COLO668 (cell line): ENCODE measurements around the gene CTCFL.
A peak's percentile ranks its signal among the peaks of the same experiment; 100 is the strongest.
"Not testable (repeated sequence)": the region's sequence is repeated elsewhere in the genome, so short reads cannot be mapped to it uniquely, and the experiment has no call there.

ENCODE experiments used
- DNase-seq: peaks from one replicate; lab custom pipeline; 2025; ENCODE audit not compliant: unreplicated experiment; lab: John Stamatoyannopoulos, UW

Gene CTCFL

DNA sequence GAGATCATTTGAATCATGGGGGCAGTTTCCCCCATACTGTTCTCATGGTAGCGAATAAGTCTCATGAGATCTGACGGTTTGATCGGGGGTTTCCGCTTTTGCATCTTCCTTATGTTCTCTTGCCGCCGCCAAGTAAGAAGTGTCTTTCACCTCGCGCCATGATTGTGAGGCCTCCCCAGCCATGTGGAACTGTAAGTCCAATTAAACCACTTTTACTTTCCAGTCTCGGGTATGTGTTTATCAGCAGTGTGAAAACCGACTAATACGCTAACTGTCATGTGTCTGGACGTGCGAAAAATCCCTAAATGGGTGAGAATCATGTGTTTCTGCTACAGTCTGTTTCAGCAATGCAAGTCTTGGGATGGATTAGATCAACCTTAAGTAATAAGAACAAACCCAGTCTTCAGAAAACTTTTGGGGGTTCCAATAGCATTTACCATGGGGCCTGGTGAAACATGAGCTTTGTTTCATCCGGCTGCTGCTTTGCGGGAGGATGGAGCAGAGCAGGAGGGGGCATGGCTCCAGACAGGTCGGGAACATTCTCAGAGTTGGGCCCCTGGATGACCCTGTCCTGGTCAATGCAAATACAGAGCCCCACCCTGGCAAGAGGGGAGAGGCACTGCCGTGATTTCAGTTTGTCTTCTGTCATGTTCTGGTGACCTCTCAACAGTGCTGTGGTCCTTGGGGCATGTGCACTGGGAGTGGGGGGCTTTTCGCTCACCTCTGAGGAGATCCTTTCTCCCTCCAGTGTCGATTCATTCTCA is 41.5 kb downstream of the CTCFL start:
- no peak for DNase-seq

DNA sequence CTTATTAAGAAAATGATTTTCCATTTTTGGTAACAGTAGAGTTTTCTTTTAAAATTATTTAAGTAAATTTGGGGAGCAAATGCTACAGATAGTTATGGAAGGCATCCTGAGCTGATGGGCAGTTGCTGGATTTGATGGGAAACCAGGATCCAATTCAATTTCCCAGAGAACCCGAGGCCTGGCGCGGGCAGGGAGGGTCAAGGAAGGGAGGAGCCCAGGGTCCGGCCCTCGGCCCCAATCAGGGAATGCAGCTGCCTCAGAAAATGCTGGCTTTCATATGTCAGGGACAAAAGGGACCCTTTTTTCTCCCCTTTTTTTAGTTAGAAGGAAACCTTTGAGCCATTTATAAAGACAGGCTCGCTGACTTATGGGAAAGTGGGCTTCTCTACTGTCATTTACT is 42.1 kb downstream of the CTCFL start:
- DNase-seq = no peak

DNA sequence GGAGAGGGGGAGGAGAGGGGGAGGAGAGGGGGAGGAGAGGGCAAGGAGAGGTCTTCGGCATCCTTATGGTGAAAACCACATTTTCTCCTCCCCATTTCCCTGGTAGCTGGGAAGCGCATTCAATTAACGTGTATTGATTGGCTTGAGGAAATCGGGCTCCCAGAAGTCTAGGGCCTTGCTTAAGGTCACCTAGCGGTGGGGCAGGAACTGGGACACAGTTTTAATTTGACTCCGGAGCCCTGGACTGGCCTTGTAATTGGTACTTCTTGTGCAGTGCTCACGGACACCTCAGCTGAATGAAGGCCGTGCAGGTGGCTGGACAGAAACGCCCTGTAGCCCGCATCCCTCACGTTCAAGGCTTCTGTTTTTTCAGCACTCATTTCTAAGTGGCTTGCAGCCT is 42.8 kb downstream of the CTCFL start:
- DNase-seq = no peak

DNA sequence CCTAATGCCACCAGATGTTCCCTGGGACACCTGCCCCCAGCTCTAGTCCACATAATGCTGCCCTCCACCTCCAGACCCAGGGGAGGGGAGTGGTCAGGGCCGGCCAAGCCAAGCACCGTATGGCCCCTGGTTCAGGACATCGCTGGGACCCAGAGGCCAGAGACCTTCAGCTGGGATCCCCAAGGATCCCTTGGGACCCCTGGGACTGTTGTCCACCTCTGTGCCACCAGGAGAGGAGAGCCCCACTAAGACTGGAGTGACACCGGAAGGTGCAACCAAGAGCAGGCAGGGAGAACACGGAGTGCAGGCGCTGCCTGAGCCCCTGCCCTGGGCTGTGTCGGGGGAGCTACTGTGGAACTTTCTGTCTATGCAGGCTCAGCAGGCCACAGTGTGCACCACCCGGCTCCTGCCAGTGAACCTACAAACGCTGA is 43.6 kb downstream of the CTCFL start:
- no peak for DNase-seq

DNA sequence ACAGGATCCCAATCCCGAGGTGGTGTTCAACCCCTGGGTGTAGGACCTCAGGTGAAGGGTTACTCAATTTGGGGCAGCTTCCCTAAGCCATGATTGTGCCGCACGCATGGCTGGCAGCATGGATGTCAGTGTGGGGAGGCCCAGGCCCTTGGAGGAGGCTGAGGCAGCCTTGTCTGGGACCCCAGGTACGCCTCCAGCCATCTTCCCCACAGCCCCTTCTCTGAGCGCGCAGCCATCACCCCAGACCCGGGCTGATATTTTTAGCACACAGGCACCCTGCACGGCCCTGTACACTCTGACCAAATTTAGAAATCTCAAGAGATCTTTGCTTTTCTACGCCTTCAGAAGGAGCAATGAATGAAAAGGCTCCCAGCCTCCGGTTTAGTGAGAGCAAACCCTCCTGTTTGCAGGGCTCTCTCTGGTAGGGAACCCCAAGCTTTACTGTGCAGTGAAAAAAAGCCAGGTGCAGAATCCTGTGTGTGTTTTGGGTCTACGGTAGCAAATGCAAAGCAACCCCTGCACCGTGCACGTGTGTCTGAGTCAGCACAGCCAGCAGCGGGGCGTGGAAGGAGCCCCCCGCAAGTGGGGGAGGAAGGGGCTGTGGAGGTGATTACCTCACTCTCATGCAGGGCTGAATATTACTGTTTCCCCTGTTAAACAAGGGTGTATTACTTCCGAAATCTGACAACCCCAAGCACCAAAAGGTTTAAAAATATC is 44.3 kb downstream of the CTCFL start:
- DNase-seq = no peak

DNA sequence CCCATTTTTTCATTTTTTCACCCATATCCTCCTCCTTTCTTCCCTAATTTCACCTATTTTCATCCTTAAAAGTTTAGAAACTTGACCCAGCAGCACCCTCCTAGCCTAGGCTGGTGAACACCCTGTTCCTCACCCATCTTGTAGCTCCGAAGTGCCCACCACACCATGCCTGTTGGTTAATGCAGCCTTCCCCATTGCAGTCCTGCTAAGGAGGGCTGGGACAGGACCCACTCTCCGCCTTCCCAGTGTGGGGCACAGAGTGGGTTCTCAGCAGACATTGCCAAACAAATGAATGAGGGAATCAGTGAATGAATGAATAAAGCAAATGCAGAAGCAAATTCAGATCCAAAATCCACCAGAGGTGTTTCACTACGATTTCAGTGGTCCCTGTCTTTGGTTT is 45.7 kb downstream of the CTCFL start:
- DNase-seq = no peak

DNA sequence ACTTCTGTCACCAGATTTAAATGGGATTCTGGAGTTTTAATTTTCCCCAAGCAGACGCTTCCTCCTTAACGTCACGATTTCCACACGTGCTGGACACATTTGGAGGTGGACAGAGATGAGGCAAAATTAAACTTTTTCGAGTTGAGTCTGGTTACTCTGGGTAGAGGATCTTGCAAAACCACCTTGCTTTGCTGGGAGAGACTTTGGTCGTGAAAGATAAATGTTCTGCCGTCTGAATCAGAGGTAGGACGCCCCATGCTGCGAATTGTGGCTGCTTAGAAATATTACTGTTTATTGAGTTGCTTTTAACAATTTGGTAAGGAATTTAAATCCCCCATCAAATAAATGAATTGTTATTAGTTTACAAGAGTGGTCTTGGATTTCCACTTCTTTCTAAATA is 46.8 kb downstream of the CTCFL start:
- no peak for DNase-seq

DNA sequence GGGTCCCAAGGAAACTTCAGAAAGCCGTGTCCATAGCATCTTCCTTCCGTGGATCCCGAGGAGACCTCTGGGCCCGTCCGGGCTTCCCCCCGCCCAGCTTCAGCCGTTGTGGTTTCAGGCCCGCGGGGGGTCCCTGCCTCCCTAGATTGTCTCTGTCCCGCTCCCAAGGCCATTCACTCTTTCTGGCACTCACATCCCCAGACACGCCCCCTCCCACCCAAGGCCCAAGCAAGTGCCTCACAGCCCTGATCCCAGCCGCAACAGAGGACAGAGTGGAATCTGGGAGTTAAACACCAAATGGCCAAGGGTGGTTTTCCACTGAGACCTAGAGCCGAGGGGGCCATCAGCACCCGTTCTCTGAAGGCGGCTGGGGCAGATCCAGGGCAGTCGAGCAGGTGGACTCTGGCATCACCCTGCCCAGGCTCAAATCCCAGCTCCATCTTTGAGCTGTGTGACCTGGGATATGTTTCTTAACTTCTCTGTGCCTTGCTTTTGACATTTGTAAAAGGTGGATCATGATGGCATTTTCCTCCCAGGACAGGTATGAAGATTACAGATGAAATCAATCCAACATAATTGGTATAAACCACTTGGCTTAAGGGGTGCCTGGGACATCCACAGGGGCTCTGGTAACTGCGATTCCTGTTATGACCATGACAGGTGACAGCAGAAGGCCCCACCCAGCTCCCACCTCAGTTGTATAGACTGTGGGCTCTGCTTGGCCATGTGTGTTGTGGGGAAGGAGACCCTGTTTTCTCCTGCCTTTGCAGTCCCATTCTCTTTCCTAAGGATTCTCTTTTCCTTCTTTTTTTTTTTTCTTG is 48.1 kb downstream of the CTCFL start:
- DNase-seq = no peak

DNA sequence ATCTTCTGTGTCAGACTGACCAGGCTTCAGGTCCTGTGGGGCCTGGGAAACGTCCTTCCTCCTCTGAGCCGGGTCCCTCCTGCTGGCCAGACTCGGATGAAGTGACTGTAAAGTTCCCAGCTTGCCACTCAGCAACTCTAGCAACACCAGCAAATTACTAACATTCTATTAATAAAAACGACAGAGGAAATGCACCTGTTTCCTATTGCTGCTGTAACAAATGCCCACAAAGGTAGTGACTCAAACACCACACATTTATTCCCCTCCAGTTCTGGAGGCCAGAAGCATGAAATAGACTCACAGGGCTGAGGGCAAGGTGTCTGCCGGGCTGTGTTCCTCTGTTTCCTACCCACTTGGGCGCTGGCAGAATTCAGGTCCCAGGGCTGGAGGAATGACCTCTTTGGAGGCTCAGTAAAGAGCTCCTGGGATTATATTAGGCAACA is 48.8 kb downstream of the CTCFL start:
- DNase-seq = no peak

DNA sequence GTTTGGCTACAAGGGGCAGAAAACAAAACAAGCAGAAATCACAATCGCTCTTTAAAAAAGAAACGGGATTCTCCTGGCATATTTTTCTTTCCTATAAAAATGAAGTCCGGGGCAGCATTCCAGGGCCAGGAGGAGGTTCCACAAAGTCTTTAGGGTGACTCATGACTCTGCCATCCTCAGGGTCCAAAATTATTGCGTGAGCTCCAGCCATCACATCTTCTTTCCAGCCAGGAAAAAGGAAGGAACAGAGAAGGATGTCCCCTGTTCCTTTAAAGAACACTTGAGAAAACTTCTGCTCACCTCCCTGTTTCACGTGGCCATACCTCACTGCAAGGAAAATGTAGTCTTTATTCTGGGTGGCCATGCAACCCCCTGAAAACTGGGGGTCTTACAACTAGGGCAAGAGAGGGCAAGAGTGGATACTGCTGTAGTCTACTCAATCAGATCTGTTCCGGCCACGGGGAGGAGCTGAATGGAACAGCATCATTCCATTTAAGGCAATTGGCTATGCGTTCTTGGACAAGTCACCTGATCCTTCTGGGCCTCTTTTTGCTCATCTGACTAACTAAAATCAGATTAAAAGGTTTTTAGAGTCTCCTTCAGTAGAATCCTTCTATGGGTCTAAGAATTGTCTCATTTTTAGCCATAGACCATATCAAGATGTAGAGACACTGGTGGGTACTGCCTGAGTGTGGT is 49.4 kb downstream of the CTCFL start:
- DNase-seq = no peak

DNA sequence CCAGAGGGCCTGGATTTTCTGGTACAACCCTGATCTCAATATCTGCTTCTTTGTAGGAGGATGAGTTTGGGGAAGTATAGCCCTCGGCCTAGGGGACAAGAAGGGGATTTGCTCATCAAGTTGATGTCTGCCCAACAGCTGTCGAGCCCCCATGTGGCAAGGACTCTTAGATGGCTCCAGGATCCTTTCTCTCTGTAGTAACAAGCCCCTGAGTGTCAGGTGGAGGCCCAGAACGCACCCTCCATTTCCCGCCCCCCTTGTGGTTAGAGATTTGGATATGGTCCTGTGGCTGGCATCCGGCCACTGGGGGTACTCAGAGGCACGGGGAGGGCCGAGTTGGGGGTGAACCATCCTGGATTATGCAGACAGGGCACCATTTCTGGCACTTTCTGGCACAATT is 50.1 kb downstream of the CTCFL start:
- no peak for DNase-seq

DNA sequence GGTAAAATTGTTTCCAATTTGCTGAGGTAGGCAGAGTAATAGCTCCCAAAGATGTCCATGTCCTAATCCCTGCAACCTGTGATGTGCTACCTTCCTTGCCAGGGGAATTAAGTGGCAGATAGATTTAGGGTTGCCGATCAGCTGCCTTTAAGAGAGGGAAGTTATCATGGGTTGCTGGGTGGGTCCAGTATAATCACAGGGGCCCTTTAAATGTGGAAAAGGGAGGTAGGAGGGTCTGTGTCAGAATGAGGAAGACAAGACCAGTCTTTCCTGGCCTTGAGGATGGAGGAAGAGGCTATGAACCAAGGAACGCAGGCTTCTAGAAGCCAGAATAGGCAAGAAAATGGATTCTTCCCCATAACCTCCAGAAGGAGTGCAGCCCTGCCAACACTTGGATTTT is 50.7 kb downstream of the CTCFL start:
- no peak for DNase-seq

DNA sequence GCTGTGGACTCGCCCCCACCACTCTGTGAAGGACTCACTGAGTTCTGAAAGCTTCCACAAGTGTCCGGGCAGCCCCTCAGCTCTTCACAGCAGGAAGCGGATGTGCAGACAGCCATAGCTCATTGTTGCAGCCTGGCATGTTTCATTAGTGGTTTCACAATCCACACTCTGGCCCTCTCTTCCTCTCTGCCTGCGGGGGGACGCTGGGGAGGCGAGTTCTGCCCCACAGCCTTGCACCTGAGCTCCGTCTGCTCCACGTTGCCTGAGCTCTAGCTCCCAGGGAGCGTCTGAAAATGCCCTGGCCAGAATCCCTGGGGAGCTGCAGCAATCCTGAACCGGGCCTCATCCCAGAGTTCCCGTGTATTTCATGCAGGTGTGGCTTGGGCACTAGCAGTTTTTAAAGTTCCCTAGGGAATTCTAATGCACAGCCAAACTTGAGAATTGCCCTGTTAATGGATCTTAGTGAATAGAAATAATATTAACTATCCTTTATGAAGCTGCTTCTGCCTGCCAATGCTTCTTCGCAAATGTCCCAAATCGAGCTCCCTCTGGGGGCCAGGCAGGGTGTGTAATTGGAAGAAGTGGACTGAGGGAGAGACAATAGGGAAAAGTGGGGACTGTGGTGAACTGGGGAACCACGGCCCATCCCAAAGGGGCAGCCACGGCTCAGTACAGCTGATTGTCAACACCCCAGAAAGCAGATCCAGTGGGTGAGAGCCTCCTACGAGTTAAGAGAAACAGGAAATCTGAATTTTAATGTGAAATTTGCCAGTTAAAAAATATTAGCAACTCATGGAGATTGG is 51.5 kb downstream of the CTCFL start:
- DNase-seq = peak; percentile 75

DNA sequence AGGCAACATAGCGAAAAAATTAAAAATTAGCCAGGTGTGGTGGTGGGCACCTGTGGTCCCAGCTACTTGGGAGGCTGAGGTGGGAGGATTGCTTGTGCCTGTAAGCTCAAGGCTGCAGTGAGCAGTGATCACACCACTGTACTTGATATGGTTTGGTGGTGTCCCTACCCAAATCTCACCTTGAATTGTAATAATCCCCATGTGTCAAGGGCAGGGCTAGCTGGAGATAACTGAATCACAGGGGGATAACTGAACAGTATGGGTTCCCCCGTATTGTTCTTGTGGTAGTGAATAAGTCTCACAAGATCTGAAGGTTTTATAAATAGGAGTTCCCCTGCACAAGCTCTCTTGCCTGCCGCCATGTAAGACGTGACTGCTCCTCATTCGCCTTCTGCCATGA is 52.5 kb downstream of the CTCFL start:
- DNase-seq = not testable (repeated sequence)

DNA sequence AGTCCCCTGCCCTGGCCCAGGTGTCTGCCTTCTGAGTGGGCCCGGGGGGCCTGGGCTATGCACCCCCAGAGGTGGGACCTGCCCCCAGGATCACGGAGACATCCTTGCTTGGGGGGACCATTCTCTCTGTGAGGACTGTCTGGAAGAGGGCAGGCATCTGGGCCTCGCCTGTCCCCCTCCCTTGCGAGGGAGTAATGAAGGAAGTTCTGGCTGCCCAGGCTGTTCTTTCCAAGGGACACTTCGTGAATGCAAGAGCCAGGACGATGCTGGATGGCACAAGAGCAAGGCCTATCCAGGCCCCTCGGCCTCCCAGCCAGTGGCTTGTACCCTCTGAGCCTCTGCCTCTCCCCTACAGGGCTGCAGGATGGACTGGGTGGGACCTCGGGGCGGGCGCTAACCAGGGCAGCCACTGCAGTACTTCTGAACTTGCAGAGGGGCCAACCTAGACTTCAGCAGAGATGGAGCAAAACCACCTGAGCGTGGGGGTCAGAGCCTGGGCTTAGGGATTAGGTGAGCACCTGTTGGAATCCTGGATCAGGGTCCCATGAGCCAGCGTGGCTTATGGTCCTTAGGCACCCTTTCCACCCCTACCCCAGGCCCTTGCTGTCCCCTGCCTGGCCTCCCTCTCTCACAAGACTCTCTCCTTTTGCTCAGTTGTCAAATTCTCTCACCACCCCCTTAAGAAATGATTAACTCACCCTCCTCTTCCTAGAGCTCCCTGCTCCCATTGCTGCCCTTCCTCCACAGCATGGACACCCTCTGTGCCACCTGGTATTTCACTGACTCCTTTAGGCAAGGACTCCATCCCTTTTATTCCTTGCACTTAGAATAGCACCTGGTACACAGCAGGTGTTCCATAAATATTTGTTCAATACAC is 53.2 kb downstream of the CTCFL start:
- DNase-seq = peak; percentile 65

DNA sequence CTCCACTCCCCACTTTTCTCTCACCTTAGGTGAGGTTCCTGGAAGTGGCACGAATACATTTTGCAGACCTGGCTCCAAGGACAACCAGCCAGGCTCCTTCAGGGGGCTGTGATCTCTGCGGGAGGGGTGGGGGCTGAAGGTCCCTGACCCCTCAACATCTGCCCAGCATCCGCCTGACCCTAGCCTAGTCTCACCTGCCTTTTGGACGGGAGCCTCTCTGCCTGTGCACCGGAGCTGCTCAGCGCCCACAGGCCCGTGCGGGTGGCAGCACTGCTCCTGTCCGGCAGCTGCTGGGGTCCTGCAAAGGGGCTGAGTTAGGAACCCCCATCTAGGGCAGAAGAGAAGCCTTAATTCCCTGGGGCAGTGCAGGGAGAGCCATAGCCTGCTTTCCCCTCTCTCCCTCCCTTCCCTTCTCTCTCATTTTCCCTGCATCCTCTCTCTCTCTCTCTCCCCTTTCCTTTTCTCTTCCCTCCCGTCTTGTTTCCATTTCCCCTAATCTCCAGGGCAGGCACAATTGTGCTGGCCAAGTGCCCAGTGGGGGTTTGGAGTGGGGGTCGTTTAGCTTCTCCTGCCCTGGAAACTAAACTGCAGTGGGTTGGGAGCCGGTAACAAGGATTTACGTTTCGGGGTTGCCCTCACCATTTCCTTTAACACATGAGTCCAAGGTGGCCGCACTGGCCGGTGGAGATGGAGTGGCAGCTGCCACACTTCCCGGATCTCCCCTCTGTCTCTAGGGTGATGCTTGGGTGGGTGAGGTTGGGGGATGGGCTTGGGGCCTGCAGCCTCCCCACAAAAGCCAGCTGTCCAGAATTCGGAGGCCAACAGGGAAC is 54.1 kb downstream of the CTCFL start:
- no peak for DNase-seq

DNA sequence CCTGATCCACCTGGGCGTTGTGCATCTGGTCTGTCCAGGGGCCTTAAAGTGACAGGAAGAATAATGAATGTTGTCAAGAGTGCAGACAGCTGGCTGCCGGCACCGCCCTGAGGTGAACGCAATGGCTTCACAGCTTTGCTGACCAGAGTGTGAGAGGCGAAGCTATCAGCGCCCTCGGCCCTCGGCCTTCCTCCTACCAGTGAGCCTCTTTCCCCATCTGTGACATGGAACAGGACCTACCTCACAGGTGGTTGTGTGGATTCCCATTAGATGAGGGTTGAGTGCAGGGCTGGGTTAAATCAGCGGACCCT is 54.8 kb downstream of the CTCFL start:
- DNase-seq = peak; percentile 60

DNA sequence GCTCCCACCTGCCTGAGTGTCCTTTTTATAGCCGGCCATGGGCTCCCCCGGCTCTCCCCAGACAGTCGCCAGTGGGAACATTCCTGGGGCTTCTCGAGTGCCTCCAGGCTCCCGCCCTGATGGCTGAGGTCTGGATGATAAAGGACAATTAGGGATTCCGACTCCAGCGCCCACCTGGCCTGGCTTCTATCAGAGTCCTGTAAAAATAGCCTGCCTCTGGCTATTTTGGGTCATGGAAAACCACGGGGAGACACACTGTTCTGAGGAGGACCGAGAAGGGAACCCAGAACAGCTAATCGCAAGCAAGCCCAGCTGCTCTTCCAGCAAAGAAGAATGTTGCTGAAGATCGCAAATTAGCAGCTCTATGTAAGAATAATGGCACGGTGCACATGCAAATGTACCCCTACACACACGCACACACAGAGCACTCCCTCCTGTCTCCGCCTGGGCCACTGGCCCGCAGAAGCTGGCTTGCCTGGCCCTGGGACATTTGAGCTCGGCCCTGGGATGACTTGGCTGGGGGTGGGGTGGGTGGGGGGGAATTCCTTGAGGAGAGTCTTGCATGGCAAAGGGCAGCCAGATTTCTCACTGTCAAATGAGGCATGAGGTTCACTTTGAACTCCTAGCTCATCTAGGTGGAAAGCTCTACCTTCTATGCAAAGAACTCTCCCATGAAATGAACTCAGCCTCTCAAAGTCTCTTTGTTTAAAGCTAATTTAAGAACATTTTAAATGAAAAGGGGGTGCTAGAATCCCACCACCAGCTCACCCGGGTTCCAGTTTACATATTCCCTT is 55.3 kb downstream of the CTCFL start:
- DNase-seq = no peak
